Parathyroid adenoma (tissue), 2 donors: ENCODE measurements around the gene MOGAT2.

ENCODE experiments used
- H2AFZ ChIP-seq: fragments of 300-600 bp; sonication (generic); one replicate; pipeline ENCODE4 v1.7.0; 2017; ENCODE audit warnings: antibody characterized with exemption, mild to moderate bottlenecking
- H3K27ac ChIP-seq: fragments of 300-600 bp; sonication (generic); one replicate; pipeline ENCODE4 v1.7.0; 2017
- H3K27me3 ChIP-seq: fragments of 300-600 bp; sonication (generic); one replicate; pipeline ENCODE4 v1.7.0; 2017; ENCODE audit warnings: low read length; ENCODE audit not compliant: control insufficient read depth, insufficient read depth
- H3K36me3 ChIP-seq: fragments of 300-600 bp; sonication (generic); one replicate; pipeline ENCODE4 v1.7.0; 2017; ENCODE audit warnings: low read length; ENCODE audit not compliant: control insufficient read depth, insufficient read depth
- H3K4me1 ChIP-seq: fragments of 300-600 bp; sonication (generic); one replicate; pipeline ENCODE4 v1.7.0; 2017; ENCODE audit warnings: control low read depth
- H3K4me2 ChIP-seq: fragments of 300-600 bp; sonication (generic); one replicate; pipeline ENCODE4 v1.7.0; 2017; ENCODE audit warnings: low read length
- H3K4me3 ChIP-seq: fragments of 300-600 bp; sonication (generic); one replicate; pipeline ENCODE4 v1.7.0; 2017; ENCODE audit warnings: low read depth, low read length
- H3K79me2 ChIP-seq: fragments of 300-600 bp; sonication (generic); one replicate; pipeline ENCODE4 v1.7.0; 2017; ENCODE audit warnings: control low read depth
- H3K9ac ChIP-seq: fragments of 300-600 bp; sonication (generic); one replicate; pipeline ENCODE4 v1.7.0; 2017; ENCODE audit warnings: mild to moderate bottlenecking
- H3K9me3 ChIP-seq: fragments of 300-600 bp; sonication (generic); one replicate; pipeline ENCODE4 v1.7.0; 2017; ENCODE audit warnings: low read length; ENCODE audit not compliant: control insufficient read depth
- CTCF ChIP-seq: fragments of 300-600 bp; sonication (generic); IDR thresholded peaks from one replicate; pipeline ENCODE4 v1.7.0; 2017; ENCODE audit warnings: antibody characterized with exemption, mild to moderate bottlenecking
- donor health status: primary hyperparathyroidism.

The MOGAT2 gene

GRCh38 chr11:75777461-75778110 is 59.9 kb downstream of the MOGAT2 start:
- H3K9ac ChIP-seq: no peak overlapping the region
- no peak overlapping the region for H2AFZ ChIP-seq
- H3K4me3 ChIP-seq: no peak overlapping the region
- no peaks in the 10 kb centered on the region for H3K27me3 ChIP-seq
- H3K4me2 ChIP-seq: no peak overlapping the region
- H3K36me3 ChIP-seq: no peaks in the 10 kb centered on the region
- no peaks in the 10 kb centered on the region for H3K9me3 ChIP-seq
- no peaks in the 10 kb centered on the region for H3K4me1 ChIP-seq
- no peaks in the 10 kb centered on the region for H3K79me2 ChIP-seq
- no peak overlapping the region for H3K27ac ChIP-seq
- TF ChIP-seq CTCF: no peak

GRCh38 chr11:75778962-75779361 is 61.3 kb downstream of the MOGAT2 start:
- Histone ChIP-seq H3K4me3 (no peak overlapping the region), H3K79me2 (no peaks in the 10 kb centered on the region), H3K4me1 (no peaks in the 10 kb centered on the region), H3K4me2 (no peak overlapping the region), H3K27me3 (no peaks in the 10 kb centered on the region), H2AFZ (no peak overlapping the region), H3K9ac (no peak overlapping the region), H3K9me3 (no peaks in the 10 kb centered on the region), H3K27ac (no peak overlapping the region), H3K36me3 (no peaks in the 10 kb centered on the region)
- TF ChIP-seq CTCF: no peak

GRCh38 chr11:75779960-75780359 is 62.3 kb downstream of the MOGAT2 start:
- no peak overlapping the region for H3K9ac ChIP-seq
- H3K36me3 ChIP-seq: no peaks in the 10 kb centered on the region
- no peaks in the 10 kb centered on the region for H3K27me3 ChIP-seq
- H3K9me3 ChIP-seq: no peaks in the 10 kb centered on the region
- H3K79me2 ChIP-seq: no peaks in the 10 kb centered on the region
- H3K27ac ChIP-seq: no peak overlapping the region
- no peak overlapping the region for H3K4me2 ChIP-seq
- no peak overlapping the region for H2AFZ ChIP-seq
- H3K4me1 ChIP-seq: no peaks in the 10 kb centered on the region
- H3K4me3 ChIP-seq: no peak overlapping the region
- no peak for TF ChIP-seq CTCF

- H3K4me3 ChIP-seq: no peak overlapping the region
- H3K4me1 ChIP-seq: no peaks in the 10 kb centered on the region
- H3K36me3 ChIP-seq: no peaks in the 10 kb centered on the region
- no peak overlapping the region for H3K4me2 ChIP-seq
- H3K27ac ChIP-seq: no peak overlapping the region
- H3K79me2 ChIP-seq: no peaks in the 10 kb centered on the region
- no peak overlapping the region for H3K9ac ChIP-seq
- H3K27me3 ChIP-seq: no peaks in the 10 kb centered on the region
- H2AFZ ChIP-seq: no peak overlapping the region
- no peak for TF ChIP-seq CTCF
- H3K9me3 ChIP-seq: no peaks in the 10 kb centered on the region
Observed at GRCh38 chr11:75780888-75781287, 63.2 kb downstream of the MOGAT2 start.

- H3K9ac ChIP-seq: no peak overlapping the region
- H2AFZ ChIP-seq: no peak overlapping the region
- TF ChIP-seq CTCF: no peak
- no peaks in the 10 kb centered on the region for H3K27me3 ChIP-seq
- no peaks in the 10 kb centered on the region for H3K36me3 ChIP-seq
- H3K79me2 ChIP-seq: no peaks in the 10 kb centered on the region
- no peaks in the 10 kb centered on the region for H3K9me3 ChIP-seq
- H3K4me2 ChIP-seq: no peak overlapping the region
- H3K4me3 ChIP-seq: no peak overlapping the region
- H3K4me1 ChIP-seq: no peaks in the 10 kb centered on the region
- H3K27ac ChIP-seq: no peak overlapping the region
Observed at GRCh38 chr11:75781296-75781695, 63.7 kb downstream of the MOGAT2 start.
